NCI-H2081 treated with DMSO at 0.1 percent for 48 hours (cell line): ENCODE measurements around the gene GRAMD1C.

Source experiments
- DNase-seq: peaks from one replicate; lab custom pipeline; 2025; lab: John Stamatoyannopoulos, UW

The GRAMD1C gene

DNA sequence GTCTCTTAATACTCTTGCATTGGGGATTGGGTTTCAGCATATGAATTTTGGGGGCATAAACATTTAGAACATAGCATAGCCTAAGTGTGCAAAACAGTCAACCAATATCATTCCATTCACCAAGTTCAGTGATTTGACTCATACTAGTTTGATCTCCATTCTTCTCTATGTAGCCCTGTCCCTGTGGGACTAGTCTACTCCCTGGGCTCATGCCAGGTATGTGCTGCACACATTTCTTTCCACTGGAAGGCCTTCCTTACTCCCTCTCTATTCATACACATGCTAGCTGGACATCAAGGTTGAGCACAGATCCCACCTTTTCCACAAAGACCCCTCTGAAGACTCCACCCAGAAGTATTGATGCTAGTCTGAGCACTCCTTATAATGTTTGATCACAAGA lies 114.3 kb downstream of the GRAMD1C start:
- no peak for DNase-seq

DNA sequence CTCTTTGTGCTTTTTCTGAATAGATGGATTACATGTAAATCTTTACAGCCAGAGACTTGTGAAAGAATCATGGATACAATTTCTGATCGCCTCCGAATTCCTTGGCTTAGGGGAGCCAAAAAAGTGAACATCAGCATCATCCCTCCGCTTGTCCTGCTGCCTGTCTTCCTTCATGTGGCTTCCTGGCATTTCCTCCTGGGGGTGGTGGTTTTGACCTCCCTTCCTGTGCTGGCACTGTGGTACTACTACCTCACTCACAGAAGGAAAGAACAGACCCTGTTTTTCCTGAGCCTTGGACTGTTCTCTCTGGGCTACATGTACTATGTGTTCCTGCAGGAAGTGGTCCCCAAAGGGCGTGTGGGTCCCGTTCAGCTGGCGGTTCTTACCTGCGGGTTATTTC lies 115.1 kb downstream of the GRAMD1C start:
- no peak for DNase-seq

- DNase-seq: no peak
These were observed 115.6 kb downstream of the GRAMD1C start for GRCh38 chr3:113954091-113954685.

DNA sequence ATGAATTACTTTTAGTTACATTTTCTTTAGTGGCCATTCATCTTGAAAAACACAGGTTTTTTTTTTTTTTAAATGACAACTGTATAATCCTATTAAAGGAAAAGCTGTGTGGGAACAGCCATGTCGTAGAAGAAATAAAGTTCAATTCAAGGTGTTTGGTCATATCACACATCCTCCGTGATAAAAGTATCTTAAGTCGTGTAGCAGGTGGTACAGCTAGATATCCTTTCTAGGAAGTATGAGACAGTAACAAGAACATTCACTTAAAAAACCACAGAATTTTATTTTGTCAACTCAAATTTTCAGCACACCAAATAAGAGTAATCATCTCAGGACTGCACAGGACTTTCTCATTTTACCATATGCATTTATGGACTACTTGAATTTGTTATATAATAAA lies 125.3 kb downstream of the GRAMD1C start:
- DNase-seq: no peak

DNA sequence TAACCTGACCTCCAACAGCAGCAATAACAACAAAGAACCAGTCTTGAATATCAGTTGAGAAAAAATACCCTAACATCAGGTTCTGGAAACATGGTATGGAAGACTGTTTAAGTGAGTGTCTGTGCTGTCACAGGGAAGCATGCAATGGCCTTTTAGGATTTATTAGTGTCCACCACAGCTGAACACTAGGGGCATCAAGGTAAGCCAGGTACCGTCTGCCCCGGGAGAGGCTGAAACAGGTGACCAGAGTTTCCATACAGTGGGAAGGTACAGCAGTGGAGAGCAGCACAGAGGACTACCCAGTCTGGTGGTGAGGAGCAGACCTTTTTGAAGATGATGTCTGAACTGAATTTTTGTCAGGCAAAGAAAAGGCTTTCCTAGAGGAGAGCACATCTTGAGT lies 127.6 kb downstream of the GRAMD1C start:
- DNase-seq: no peak

GRCh38 chr3:113968986-113969385 lies 130.4 kb downstream of the GRAMD1C start:
- DNase-seq: no peak

DNA sequence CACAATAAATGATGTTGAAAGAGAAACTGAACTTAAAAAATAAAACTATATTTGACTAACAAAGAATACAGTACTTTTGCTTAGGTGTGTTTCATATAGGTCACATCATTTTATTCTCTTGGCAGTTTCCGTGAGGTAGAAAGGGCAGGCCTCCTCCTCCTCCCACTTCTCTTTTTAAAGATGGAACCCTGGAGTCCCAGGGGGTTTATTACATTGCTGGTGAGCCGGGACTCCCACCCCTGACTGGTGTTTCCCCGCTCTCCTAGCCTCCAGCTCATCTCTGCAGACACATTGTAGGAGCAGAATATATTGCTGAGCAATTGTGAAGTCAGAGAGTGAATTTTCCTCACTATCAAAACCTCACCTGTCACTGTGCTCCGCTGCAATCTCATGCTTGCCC lies 139.2 kb downstream of the GRAMD1C start:
- no peak for DNase-seq

- DNase-seq: no peak
These were observed 141.3 kb downstream of the GRAMD1C start for GRCh38 chr3:113979916-113980315.

- no peak for DNase-seq
These were observed 143.2 kb downstream of the GRAMD1C start for GRCh38 chr3:113981803-113982202.

- no peak for DNase-seq
These were observed 145.0 kb downstream of the GRAMD1C start for GRCh38 chr3:113983544-113983943.

DNA sequence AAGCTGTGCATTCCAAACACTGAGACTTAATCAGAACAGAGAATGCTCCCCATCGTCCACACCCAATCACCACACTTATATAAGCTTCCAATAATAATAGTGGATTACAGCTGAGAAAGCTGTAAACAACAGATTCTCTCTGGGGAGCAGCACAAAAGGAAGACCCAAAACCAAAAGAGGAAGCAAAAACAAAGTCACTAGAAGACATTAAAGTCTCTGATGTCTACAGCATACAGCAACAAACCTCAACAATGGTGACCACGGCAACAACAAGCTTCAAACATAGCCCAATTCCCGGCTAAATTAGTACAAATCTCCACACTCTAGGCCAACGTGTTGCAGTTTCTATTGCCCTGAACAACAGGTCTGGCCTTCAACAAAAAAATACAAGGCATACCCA lies 147.0 kb downstream of the GRAMD1C start:
- DNase-seq: no peak
